ENCODE results near the gene KIF20B.

KIF20B gene, protein sequence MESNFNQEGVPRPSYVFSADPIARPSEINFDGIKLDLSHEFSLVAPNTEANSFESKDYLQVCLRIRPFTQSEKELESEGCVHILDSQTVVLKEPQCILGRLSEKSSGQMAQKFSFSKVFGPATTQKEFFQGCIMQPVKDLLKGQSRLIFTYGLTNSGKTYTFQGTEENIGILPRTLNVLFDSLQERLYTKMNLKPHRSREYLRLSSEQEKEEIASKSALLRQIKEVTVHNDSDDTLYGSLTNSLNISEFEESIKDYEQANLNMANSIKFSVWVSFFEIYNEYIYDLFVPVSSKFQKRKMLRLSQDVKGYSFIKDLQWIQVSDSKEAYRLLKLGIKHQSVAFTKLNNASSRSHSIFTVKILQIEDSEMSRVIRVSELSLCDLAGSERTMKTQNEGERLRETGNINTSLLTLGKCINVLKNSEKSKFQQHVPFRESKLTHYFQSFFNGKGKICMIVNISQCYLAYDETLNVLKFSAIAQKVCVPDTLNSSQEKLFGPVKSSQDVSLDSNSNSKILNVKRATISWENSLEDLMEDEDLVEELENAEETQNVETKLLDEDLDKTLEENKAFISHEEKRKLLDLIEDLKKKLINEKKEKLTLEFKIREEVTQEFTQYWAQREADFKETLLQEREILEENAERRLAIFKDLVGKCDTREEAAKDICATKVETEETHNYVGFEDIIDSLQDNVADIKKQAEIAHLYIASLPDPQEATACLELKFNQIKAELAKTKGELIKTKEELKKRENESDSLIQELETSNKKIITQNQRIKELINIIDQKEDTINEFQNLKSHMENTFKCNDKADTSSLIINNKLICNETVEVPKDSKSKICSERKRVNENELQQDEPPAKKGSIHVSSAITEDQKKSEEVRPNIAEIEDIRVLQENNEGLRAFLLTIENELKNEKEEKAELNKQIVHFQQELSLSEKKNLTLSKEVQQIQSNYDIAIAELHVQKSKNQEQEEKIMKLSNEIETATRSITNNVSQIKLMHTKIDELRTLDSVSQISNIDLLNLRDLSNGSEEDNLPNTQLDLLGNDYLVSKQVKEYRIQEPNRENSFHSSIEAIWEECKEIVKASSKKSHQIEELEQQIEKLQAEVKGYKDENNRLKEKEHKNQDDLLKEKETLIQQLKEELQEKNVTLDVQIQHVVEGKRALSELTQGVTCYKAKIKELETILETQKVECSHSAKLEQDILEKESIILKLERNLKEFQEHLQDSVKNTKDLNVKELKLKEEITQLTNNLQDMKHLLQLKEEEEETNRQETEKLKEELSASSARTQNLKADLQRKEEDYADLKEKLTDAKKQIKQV (N-terminal part only)

DNA sequence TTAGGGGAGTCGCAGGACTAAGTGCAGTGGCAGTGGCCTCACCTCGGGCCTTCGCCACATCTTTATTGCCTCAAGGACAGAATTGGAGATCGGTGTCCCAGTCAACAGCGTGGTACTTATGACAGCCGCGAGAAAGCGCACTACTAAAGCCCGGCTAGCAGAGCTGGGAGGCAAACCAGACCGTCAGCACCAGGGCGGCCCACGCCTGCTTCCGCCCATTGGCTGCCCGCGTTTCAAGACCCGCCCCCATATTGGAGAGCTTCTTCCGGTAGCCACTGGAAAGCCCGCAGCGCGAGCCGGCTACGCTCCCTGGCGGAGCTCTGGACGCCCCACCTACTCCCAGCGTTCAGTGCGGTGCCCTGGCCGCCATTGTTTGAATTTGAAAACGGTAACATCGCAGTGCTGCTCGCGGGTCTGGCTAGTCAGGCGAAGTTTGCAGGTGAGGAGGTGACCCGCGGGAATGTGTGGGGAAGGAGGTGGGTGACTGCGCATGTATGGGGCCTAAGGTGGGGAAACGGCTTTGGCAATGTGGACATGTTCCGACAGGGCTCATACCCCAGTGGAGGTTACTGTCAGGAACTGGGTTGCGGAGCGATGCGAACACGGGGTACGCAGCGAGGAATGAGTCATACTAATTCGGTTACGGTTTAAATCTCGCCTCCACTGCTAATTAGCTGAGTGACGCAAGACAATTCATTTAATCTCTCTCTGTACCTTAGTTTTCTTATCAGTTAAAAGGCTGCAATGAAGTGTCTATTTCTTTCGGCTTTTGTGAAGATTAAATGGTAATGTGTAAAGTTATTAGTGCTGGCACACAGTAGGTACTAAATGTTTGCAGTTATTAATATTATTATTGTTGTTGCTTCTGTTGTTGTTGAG lies at the start of gene KIF20B:
KIF20B (plus strand) TSS at position 349 of the 879 bp plus-strand sequence. CDS start 3,705 bp downstream, outside the sequence.
- peak; percentile 98 for FAIRE-seq

DNA sequence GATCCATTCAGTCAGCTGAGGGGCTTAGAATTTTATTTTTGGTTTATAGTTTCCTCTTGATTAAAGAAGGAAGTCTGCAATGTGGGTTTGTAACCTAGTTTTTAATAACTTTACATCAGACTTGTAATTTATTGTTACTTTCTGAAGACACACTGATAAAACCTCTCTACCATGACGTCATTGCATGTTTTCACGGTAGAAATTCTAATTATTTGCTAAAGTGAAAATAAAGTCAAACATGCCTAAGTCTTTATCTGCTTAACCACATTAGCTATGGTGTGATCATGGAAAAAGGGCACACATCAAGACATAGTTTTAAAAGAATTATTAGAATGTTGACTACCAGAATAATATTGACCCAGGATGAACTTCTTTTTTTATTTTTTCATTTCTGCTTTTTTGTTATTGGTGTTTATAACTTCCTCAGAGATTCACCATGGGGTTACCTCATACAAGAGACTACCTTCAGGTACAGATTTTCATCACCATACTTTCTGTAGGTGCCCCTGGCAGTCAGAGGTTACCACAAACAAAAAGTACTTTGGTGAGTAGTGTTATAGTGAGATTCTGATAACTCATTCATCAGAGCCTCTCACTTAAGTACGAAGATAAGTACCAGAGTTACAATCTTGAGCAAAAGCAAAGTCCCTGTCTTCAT lies 49.3 kb upstream of the KIF20B start:
- FAIRE-seq = no peak

DNA sequence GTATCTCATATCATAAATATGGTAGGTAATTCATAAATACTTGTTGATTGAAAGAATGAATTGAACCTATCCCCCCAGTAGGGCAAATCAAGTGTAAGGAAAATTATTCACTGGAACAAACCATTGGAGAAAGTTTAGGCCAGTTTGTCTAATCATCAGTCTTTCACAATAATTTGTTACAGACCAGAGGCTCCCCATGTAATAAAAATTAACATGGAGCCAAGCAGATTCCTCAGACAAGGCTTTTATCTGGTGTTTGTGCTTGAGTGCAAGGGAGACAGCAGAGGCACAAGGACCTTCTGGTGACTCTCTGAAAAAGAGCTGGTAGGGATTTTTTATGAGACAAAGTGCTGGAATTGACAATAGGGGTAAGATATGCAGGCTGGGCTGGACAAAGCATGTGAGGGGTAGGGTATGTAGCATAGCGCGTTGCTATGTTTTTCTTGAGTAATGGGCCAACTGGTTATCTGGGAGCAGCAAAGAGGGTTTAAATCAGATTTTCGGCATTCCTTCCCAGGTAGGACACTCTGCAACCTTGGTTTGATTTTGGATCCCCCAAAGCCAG lies 48.5 kb upstream of the KIF20B start:
- FAIRE-seq = no peak

DNA sequence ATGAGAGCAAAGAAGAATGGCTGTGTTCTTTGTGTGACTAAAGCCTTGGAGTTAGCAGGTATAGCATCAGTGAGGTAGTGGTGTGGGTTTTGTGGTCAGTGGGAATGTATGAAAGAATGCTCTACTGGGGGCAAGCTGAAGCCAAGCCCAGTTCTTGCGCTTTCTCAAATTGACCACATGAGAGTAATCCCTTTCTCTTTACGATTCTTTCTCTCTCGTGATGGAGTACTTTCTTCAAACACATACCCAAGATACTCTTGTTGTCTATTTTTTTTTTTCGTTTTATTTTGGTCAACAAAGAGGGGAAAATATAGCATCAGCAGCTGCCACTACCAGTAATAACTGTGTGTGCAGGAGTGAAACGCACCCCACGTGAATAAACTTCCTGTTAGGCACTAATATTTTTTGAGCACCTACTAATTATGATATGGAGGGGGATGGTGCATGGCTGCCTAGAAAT lies 48.0 kb upstream of the KIF20B start:
- FAIRE-seq = no peak

DNA sequence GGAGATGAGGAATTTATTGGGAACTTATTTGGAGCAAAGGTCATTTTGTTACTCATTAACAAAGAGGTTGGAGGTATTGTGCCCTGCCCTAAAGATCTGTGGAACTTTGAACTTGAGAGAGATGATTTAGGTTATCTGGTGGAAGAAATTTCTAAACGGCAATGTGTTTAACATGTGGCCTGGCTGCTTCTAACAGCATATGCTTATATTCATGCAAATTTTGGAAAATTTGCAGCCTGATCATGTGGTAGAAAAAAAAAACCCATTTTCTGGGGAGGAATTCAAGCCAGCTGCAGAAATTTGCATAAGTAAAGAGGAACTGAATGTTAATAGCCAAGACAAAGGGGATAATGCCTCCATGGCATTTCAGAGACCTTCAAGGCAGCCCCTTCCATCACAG lies 45.7 kb upstream of the KIF20B start:
- no peak for FAIRE-seq

DNA sequence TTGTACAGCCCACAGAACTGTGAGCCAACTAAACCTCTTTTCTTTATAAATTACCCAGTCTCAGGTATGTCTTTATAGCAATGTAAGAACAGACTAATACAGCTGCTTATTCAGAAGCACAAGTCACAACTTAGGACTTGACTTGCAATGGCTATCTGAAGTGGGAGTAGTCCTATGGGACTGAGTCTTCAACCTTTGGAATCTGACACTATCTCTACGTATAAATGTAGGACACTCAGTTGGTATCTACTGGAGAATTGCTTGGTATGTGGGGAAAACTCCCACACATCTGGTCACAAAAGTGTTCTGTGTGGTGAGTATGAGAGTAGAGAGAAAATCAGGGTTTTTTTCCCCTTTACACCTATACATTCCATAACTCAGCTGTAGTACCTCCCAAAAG lies 44.1 kb upstream of the KIF20B start:
- no peak for FAIRE-seq

DNA sequence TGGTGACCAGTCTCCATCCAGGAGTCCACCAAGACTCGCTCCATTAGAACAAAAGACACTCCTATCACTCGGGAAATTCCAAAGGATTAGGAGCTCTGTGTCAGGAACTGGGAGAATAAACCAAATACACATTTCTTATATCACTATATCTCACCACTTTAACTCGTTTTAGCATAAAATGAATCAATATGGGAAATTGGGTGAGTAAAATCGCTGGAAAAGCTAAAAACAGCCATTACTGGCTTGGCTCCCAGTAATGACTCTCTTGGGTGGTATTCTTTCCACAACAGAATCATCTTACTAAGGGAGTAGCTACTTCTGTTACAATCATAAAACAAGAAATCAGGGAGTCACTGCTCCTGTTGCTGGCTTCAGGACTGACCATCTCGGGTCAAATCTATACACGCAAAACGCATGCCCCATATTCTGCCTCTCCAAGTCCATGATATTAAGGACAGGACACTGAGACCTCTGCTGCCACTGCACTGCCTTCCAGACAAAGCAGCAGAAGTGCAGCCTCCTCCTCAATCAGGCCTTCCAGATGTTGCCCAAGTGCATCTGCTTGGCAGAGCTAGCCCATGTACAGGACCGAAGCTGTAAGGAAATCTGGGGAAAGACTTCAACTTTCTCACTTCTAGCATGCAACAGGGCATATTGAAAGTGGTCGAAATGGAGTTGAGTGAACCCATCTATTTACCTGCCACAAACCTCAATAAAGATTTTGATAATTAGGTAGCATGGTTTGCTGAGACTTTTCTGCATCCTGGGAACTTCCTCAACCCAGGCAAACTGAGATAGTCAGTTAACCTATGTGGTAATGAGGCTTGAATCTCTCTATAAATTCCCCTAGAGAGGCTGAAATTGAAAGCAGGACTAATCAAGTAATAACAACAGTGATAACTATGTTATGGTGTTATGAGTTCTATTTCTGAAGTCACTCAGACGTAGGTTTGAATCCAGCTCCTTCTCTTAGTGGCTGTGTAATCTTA lies 42.0 kb upstream of the KIF20B start:
- no peak for FAIRE-seq

DNA sequence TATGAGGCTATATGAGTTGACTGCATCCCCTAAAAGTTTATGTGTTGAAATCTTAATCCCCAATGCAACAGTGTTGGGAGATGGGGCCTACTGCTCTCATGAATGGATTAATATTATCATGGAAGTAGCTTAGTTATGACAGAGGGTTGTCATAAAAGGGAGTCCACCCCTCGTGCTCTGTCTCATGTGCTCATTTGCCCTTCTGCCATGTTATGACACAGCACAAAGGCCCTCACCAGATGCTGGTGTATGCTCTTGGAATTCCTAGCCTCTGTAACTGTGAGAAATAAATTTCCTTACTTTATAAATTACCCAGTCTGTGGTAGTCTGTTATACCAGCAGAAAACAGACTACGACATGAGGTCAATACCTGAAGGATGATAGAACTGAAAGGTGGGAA lies 38.8 kb upstream of the KIF20B start:
- no peak for FAIRE-seq

DNA sequence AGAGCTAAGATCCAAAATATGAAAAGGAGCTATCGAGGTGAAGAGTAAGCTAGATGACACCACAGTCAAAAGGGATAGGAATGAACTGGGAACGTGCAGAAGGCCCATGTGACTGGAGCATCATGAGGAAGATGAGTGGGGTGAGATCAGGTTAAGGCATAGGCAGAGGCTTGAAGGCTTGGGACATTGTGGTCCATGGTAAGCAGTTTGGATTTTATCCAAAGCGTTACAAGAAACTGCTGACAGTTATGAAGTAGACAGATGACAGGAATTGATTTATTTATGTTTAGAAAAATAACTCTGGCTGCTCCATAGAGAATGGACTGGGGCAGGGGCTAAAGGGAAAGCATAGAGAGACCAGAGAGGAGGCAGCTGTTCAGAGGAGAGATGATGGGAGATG lies 38.2 kb upstream of the KIF20B start:
- no peak for FAIRE-seq

DNA sequence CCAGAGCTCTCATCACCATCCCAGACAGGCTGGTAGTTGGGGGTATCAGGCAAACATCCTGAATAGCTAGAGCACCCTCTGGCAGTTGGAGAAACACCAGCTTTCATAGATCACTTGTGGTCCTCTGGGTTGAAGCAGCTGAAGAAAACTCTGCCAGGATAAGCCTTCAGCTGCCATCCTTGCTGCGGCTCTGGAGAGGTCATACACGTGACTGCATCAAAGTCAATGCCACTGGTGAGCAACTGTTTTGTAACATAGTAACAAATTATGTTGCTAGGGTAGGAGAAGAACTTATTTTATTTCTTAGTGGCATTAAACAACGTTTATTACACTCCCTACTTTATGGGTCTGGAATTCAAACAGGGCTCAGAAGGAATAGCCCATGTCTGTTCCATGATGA lies 37.2 kb upstream of the KIF20B start:
- FAIRE-seq = no peak

DNA sequence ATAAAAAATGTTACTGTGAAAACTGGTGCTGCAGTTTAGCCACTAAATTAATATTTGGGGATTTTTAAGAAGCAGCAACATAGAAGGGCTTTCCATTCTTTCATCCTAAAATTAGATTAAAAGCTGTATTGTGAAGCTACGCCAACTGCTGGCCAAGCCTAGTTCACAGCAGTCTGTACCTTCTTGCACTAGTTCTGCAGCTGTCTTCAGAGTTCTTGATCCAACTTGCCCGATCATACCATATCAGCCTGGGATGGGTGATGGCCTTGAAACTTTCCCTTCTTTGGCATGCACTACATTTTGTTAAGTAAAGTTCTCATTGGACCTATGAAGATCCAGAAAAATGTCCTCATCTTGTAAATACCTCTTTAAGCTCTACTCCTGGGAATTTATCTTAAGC lies 36.1 kb upstream of the KIF20B start:
- no peak for FAIRE-seq

DNA sequence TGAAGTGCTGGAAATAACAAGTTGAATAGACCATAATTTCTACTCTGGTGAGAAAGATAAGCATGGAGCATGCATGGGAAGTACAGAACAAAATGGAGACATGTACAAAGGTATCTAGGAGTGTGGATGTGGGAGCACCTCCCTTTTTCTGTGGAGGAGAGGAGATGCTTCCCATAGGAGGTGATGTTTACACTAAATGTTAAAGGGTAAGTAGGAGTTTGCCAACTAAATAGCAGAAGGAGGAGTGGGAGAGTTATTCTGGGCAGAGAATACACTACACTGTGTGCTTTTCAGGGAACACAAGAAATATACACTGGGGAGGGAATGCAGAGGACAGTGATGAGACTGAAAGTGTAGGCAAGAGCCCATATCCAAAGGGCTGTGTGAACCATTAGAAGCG lies 35.3 kb upstream of the KIF20B start:
- no peak for FAIRE-seq

DNA sequence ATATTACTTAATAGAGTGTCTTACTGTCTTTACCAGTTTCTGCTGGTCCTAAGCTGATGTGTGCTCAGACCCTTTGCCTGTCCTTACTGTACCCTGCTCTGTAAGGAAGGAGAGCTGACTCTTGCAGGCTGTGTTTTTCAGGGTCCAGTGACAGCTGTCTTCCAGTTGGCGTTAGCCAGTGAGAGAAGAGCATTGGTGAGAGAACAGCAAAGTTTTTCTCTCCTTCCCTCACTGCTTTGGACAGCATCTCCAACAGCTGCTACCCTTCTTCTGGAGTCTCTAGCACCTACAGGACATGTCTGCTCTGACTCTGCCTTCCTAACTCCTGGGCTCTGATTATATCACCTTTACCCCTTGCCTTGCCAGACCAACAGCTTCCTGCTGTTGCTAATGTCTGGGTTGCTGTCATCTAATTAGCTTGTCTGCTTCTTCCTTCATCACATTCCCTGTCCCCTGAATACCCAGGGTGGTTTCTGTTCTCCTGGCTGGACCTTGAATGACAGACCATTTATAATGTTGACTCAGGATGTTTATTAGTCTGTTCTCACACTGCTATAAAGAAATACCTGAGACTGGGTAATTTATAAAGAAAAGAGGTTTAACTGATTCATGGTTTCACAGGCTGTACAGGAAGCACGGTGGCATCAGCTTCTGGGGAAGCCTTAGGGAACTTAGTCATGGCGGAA lies 32.9 kb upstream of the KIF20B start:
- no peak for FAIRE-seq

DNA sequence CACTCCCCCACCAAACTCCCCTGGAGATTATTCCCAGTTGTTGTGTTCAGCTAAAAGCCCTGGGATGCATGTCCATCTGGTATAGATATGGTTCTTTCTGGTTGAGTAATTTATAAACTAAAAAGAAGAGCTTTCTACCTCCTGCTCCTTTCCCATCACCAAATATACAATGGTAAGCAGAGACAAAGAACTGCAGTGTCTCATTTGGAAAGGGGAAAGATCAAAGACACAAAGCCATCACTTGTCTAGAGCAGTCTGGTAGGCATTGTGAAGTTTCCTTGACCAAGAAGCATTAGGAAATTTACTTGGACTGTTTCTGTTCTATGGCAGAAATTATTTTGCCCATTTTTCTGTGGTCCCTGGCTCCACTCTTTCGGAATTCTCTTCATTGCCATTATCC lies 31.4 kb upstream of the KIF20B start:
- FAIRE-seq = no peak

DNA sequence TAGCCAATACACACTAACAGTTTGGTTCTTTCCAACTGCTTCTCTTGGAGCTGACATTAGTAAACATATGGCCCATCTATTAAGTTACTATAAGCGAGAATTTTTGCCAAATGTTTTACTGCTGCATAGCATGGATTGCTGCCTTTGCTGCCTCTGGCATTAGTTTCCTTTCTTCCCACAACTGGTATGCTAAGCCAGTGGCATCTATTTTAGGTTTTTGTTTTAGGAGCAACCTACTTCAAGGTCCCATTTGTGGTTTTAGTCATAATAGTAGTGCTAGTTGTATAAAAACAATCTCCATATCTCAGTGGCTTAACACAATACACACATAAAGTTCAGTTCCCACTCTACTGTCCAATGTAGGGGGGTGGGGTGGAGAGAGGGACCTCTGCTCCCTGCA lies 30.5 kb upstream of the KIF20B start:
- no peak for FAIRE-seq

DNA sequence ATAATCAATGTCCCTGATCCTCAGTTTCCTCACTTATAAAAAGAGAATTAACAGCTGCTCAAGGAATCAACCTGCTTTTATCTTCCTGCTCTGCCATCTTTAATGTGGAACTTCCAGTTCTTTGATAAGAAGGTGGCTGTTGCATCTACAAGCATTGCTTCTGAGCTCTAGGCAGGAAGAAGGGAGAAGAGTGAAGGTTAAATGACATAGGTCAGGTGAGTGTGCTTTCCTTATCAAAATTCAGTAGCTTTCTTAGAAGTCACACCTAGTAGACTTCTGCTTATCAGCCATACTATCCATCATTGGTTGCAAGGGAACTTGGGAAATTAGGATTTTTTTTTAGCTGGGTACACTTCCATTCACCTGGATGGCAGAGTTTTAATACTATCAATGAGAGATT lies 24.0 kb upstream of the KIF20B start:
- no peak for FAIRE-seq

DNA sequence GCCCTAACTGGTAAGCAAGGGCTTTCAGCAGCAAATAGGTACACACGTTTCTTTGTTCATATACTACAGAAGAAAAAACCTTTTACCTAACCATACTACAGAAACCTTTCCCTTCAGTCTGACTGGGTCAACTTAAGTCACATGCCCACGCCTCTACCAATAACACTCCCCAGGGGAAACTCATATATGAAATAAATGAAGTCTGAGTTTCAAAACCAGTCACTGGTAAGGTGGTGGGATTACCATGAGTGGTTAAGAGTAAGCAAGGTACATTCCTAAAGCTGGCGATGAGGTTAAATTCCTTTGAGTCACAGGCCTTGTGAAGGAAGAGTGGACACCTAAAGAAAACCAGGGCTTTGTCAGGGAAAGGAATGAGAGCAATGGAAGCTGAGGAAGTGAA lies 21.4 kb upstream of the KIF20B start:
- FAIRE-seq = no peak

DNA sequence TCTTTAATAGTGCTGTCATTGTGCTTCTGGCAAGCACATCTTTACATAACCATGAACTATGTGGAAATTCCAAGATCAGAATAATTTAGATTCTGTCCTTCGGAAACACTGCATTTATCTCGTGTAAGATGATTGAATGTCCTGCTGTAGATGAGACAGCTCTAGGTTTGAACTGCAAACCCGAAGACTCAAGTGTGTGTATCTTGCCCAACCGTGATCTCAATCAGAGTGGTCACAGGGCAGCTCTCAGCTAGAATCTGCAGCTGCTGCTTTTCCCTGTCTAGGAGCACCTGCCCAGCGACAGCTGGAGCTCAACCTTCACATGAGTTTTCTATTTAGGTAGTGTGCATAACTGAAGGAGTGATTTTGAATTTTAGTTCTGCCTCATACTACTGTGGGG lies 17.5 kb upstream of the KIF20B start:
- no peak for FAIRE-seq

DNA sequence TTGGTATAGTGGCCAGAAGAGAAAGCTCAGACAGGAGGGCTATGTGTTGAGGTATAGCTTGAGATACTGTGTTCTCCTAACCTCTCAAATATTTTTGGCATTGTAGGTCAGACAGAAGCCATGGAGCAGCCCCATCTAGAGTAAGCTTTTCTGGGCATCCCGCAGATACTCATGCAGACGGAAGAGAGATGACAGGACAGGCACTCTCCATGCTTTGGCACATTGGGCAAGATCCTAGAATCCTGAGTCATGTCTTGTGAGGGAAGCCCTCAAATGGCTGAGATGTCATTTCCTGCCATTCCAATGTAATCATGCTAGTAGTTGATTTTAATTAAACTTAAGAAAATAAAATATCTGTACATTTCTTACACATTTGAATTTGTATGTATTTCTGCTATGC lies 16.8 kb upstream of the KIF20B start:
- FAIRE-seq = no peak

Measured in A204.1 (cell line).